Neural cell (in vitro differentiated cells): ENCODE data around the gene TAC3. TPM values are rescaled to one million over a fixed set of nuclear protein-coding genes. Genes with fewer than 3 reads are reported as not detected.
"Not testable (repeated sequence)": the region's sequence is repeated elsewhere in the genome, so short reads cannot be mapped to it uniquely, and the experiment has no call there.

Experiments used
- H2AFZ ChIP-seq: fragments of 200-600, 300-800 bp; sonication (generic), shearing (Covaris generic); 2 replicates; pipeline ENCODE4 v1.6.0; 2014; ENCODE audit warnings: low read depth, mild to moderate bottlenecking, antibody characterized with exemption, low read length, moderate library complexity
- H3F3A ChIP-seq: fragments of 200-600 bp; shearing (Covaris generic); 2 replicates; pipeline ENCODE4 v1.6.1; 2016; ENCODE audit warnings: mild to moderate bottlenecking, moderate library complexity, mixed read lengths, antibody characterized with exemption, low read length; ENCODE audit not compliant: insufficient read depth, poor library complexity, severe bottlenecking
- H3K27ac ChIP-seq: fragments of 200-600, 300-800 bp; sonication (generic), shearing (Covaris generic); 2 replicates; pipeline ENCODE4 v1.5.1; 2014; ENCODE audit warnings: mild to moderate bottlenecking, low read length, moderate library complexity
- H3K27me3 ChIP-seq: fragments of 300-800, 200-600 bp; sonication (generic), shearing (Covaris generic); 2 replicates; pipeline ENCODE4 v1.6.0; 2014; ENCODE audit warnings: mild to moderate bottlenecking, low read depth, low read length, moderate library complexity; ENCODE audit not compliant: insufficient read depth
- H3K36me3 ChIP-seq: fragments of 300-800, 200-600 bp; sonication (generic), shearing (Covaris generic); 2 replicates; pipeline ENCODE4 v1.5.1; 2014; ENCODE audit warnings: mild to moderate bottlenecking, antibody characterized with exemption, low read length, moderate library complexity; ENCODE audit not compliant: insufficient read depth
- H3K4me2 ChIP-seq: fragments of 300-800, 200-600 bp; sonication (generic), shearing (Covaris generic); 2 replicates; pipeline ENCODE4 v1.6.0; 2014; ENCODE audit warnings: mild to moderate bottlenecking, low read length
- H3K4me3 ChIP-seq: fragments of 300-800, 200-600 bp; sonication (generic), shearing (Covaris generic); 2 replicates; pipeline ENCODE4 v1.5.1; 2014; ENCODE audit warnings: mild to moderate bottlenecking, low read length, moderate library complexity
- H3K79me2 ChIP-seq: fragments of 200-600 bp; shearing (Covaris generic); replicated peaks from 2 replicates; pipeline ENCODE4 v1.6.0; 2014; ENCODE audit warnings: mild to moderate bottlenecking, low read length, moderate library complexity; ENCODE audit not compliant: insufficient read depth
- H3K9ac ChIP-seq: fragments of 300-800, 200-600 bp; sonication (generic), shearing (Covaris generic); 2 replicates; pipeline ENCODE4 v1.6.1; 2016; ENCODE audit warnings: mild to moderate bottlenecking, low read length, mixed read lengths
- H3K9me2 ChIP-seq: fragments of 200-600 bp; shearing (Covaris generic); 2 replicates; pipeline ENCODE4 v1.6.1; 2016; ENCODE audit warnings: mild to moderate bottlenecking, low read length, mixed read lengths; ENCODE audit not compliant: insufficient read depth
- H3K9me3 ChIP-seq: fragments of 200-600, 300-800 bp; sonication (generic), shearing (Covaris generic); 2 replicates; pipeline ENCODE4 v1.6.1; 2016; ENCODE audit warnings: mild to moderate bottlenecking, mixed run types, low read length, moderate library complexity, mixed read lengths
- H4K20me1 ChIP-seq: fragments of 200-600 bp; shearing (Covaris generic); 2 replicates; pipeline ENCODE4 v1.6.1; 2016; ENCODE audit warnings: mild to moderate bottlenecking, mixed run types; ENCODE audit not compliant: insufficient read depth
- EP300 ChIP-seq: fragments of 450-650 bp; conservative IDR thresholded peaks from 2 replicates; pipeline ENCODE4 v1.6.1; 2014; ENCODE audit warnings: antibody characterized with exemption, mild to moderate bottlenecking, moderate library complexity; ENCODE audit not compliant: poor library complexity, severe bottlenecking
- EZH2 ChIP-seq: fragments of 200-600, 300-800 bp; shearing (Covaris generic), sonication (generic); IDR thresholded peaks from 2 replicates; pipeline ENCODE4 v1.6.1; 2014; ENCODE audit warnings: antibody characterized with exemption, low read length, borderline replicate concordance, mild to moderate bottlenecking; ENCODE audit not compliant: insufficient read depth, poor library complexity, severe bottlenecking
- MXI1 ChIP-seq: fragments of 450-650 bp; conservative IDR thresholded peaks from 2 replicates; pipeline ENCODE4 v1.6.1; 2014; ENCODE audit warnings: antibody characterized with exemption, mild to moderate bottlenecking; ENCODE audit not compliant: poor library complexity, severe bottlenecking
- POLR2AphosphoS5 ChIP-seq: IDR thresholded peaks from 2 replicates; pipeline ENCODE4 v1.6.1; 2012
- RAD21 ChIP-seq: fragments of 450-650 bp; conservative IDR thresholded peaks from 2 replicates; pipeline ENCODE4 v1.6.1; 2014; ENCODE audit warnings: antibody characterized with exemption, mild to moderate bottlenecking, moderate library complexity
- SMC3 ChIP-seq: fragments of 450-650 bp; conservative IDR thresholded peaks from 2 replicates; pipeline ENCODE4 v1.6.1; 2014; ENCODE audit warnings: antibody characterized with exemption, mild to moderate bottlenecking, moderate library complexity; ENCODE audit not compliant: poor library complexity
- TAF1 ChIP-seq: IDR thresholded peaks from 2 replicates; pipeline ENCODE4 v1.6.1; 2012; ENCODE audit warnings: low read depth
- polyA plus RNA-seq: library from polyadenylated mRNA; depleted of rRNA; stranded (reverse); fragments of >200 nt; gene quantifications from 2 replicates; pipeline ENCODE4 v1.2.3, GENCODE V29; 2014
- TF ChIP-seq, protein P1 (sequence below): fragments of 450-650 bp; IDR thresholded peaks from 2 replicates; pipeline ENCODE4 v1.5.1; 2014; ENCODE audit warnings: antibody characterized with exemption, mild to moderate bottlenecking, moderate library complexity; ENCODE audit not compliant: poor library complexity, severe bottlenecking
- TF ChIP-seq, protein P2 (sequence below): IDR thresholded peaks from 2 replicates; pipeline ENCODE4 v1.6.1; 2012; ENCODE audit warnings: borderline replicate concordance

The TAC3 gene
- polyA plus RNA-seq, 1 donor from 2014 or later: 2.5 TPM

DNA sequence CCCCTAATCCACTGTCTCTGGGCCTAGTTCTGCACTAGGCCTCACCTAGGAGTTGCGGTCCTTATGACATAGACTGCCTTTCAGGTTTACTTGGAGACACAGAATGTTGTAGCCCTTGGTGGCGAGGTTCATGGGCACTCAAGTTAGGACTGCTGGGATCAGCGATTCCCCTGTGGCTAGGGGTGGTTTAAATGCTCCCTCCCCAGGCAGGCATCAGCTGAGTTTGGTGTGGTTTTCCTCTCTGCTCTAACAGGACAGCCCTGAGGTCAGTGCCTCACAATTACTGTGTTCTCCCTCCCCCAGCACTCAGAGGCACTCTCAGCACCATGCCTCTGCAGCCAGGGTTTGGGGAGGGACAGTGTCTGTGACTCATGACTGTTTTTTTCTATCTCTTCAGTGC lies 36.7 kb downstream of the TAC3 start:
- Histone ChIP-seq H3K79me2 (no peaks in the 10 kb centered on the region), H2AFZ (no peak overlapping the region), H3K36me3 (no peaks in the 10 kb centered on the region), H3K4me2 (no peak overlapping the region), H4K20me1 (no peaks in the 10 kb centered on the region), H3K9ac (no peak overlapping the region), H3K27ac (no peak overlapping the region), H3F3A (no peaks in the 10 kb centered on the region), H3K4me3 (no peak overlapping the region), H3K9me2 (no peaks in the 10 kb centered on the region), H3K9me3 (no peaks in the 10 kb centered on the region), H3K27me3 (no peaks in the 10 kb centered on the region)
- TF ChIP-seq EP300 (no peak), RAD21 (no peak), TAF1 (no peak), EZH2 (no peak), MXI1 (no peak), SMC3 (no peak), POLR2AphosphoS5 (no peak)
- TF ChIP-seq, protein P1, sequence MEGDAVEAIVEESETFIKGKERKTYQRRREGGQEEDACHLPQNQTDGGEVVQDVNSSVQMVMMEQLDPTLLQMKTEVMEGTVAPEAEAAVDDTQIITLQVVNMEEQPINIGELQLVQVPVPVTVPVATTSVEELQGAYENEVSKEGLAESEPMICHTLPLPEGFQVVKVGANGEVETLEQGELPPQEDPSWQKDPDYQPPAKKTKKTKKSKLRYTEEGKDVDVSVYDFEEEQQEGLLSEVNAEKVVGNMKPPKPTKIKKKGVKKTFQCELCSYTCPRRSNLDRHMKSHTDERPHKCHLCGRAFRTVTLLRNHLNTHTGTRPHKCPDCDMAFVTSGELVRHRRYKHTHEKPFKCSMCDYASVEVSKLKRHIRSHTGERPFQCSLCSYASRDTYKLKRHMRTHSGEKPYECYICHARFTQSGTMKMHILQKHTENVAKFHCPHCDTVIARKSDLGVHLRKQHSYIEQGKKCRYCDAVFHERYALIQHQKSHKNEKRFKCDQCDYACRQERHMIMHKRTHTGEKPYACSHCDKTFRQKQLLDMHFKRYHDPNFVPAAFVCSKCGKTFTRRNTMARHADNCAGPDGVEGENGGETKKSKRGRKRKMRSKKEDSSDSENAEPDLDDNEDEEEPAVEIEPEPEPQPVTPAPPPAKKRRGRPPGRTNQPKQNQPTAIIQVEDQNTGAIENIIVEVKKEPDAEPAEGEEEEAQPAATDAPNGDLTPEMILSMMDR: no peak
- TF ChIP-seq, protein P2, sequence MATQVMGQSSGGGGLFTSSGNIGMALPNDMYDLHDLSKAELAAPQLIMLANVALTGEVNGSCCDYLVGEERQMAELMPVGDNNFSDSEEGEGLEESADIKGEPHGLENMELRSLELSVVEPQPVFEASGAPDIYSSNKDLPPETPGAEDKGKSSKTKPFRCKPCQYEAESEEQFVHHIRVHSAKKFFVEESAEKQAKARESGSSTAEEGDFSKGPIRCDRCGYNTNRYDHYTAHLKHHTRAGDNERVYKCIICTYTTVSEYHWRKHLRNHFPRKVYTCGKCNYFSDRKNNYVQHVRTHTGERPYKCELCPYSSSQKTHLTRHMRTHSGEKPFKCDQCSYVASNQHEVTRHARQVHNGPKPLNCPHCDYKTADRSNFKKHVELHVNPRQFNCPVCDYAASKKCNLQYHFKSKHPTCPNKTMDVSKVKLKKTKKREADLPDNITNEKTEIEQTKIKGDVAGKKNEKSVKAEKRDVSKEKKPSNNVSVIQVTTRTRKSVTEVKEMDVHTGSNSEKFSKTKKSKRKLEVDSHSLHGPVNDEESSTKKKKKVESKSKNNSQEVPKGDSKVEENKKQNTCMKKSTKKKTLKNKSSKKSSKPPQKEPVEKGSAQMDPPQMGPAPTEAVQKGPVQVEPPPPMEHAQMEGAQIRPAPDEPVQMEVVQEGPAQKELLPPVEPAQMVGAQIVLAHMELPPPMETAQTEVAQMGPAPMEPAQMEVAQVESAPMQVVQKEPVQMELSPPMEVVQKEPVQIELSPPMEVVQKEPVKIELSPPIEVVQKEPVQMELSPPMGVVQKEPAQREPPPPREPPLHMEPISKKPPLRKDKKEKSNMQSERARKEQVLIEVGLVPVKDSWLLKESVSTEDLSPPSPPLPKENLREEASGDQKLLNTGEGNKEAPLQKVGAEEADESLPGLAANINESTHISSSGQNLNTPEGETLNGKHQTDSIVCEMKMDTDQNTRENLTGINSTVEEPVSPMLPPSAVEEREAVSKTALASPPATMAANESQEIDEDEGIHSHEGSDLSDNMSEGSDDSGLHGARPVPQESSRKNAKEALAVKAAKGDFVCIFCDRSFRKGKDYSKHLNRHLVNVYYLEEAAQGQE: no peak

GRCh38 chr12:56978397-56979138 lies 37.8 kb downstream of the TAC3 start:
- TF ChIP-seq RAD21 (no peak), EZH2 (no peak), EP300 (no peak), TAF1 (no peak), SMC3 (no peak)
- no peaks in the 10 kb centered on the region for H4K20me1 ChIP-seq

GRCh38 chr12:56977361-56977760 lies 39.0 kb downstream of the TAC3 start:
- not testable (repeated sequence) for H3K9ac ChIP-seq, H3K4me2 ChIP-seq, H3K27me3 ChIP-seq, H3K36me3 ChIP-seq, H3K4me3 ChIP-seq, H3K9me2 ChIP-seq, H3F3A ChIP-seq, H3K9me3 ChIP-seq, H3K27ac ChIP-seq, H3K79me2 ChIP-seq, H2AFZ ChIP-seq, H4K20me1 ChIP-seq

More at GRCh38 chr12:56978397-56979138, 37.8 kb downstream of the TAC3 start:
- Histone ChIP-seq H3K9ac (no peak overlapping the region), H2AFZ (no peak overlapping the region), H3K9me3 (no peaks in the 10 kb centered on the region), H3F3A (no peaks in the 10 kb centered on the region), H3K36me3 (no peaks in the 10 kb centered on the region), H3K9me2 (no peaks in the 10 kb centered on the region), H3K4me2 (no peak overlapping the region), H3K27me3 (no peaks in the 10 kb centered on the region), H3K27ac (no peak overlapping the region), H3K4me3 (no peak overlapping the region), H3K79me2 (no peaks in the 10 kb centered on the region)

DNA sequence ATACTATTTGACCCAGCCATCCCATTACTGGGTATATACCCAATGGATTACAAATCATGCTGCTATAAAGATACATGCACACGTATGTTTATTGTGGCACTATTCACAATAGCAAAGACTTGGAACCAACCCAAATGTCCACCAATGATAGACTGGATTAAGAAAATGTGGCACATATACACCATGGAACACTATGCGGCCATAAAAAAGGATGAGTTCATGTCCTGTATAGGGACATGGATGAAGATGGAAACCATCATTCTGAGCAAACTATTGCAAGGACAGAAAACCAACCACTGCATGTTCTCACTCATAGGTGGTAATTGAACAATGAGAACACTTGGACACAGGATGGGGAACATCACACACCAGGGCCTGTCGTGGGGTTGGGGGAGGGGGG lies 42.1 kb downstream of the TAC3 start:
- H4K20me1 ChIP-seq, H3K79me2 ChIP-seq, H3K36me3 ChIP-seq, H2AFZ ChIP-seq, H3K27ac ChIP-seq, H3K9me3 ChIP-seq, H3K4me3 ChIP-seq, H3K27me3 ChIP-seq, H3F3A ChIP-seq, H3K9ac ChIP-seq, H3K9me2 ChIP-seq, H3K4me2 ChIP-seq: not testable (repeated sequence)

- not testable (repeated sequence) for H3K9me3 ChIP-seq, H3K36me3 ChIP-seq, H4K20me1 ChIP-seq, H3K9me2 ChIP-seq, H3K4me3 ChIP-seq, H3K4me2 ChIP-seq, H2AFZ ChIP-seq, H3K27me3 ChIP-seq, H3K9ac ChIP-seq, H3K79me2 ChIP-seq, H3K27ac ChIP-seq, H3F3A ChIP-seq
Observed at GRCh38 chr12:56968910-56969309, 47.4 kb downstream of the TAC3 start.
